ENCODE measurements around the gene DOCK7.

The DOCK7 gene

GRCh38 chr1:62439652-62440371 lies 248.4 kb downstream of the DOCK7 start:
- Histone ChIP-seq H3K27me3 (ENCODE audit: control insufficient read depth in 2 of 2, insufficient read depth in 2 of 2, low read length in 2 of 2) (no peaks in the 10 kb centered on the region), H3K36me3 (ENCODE audit: control insufficient read depth in 2 of 2, insufficient read depth in 2 of 2, low read length in 2 of 2) (peaks cover 10 to 18% of the 10 kb centered on the region in 2 donors), H3K27ac (ENCODE audit: low read depth in 2 of 2, low read length in 2 of 2) (no peak overlapping the region), H3K9ac (ENCODE audit: low read depth in 1 of 2, low read length in 2 of 2) (no peak overlapping the region), H3K4me3 (ENCODE audit: low read length in 2 of 2) (peak overlapping the region in 1 of 2 donors; percentile 7), H3K4me1 (ENCODE audit: control insufficient read depth in 2 of 2, insufficient read depth in 2 of 2, low read length in 2 of 2) (peaks cover 15 to 16% of the 10 kb centered on the region in 2 donors), H3K9me3 (ENCODE audit: control insufficient read depth in 2 of 2, low read length in 2 of 2) (no peaks in the 10 kb centered on the region)

GRCh38 chr1:62438163-62438562 lies 250.0 kb downstream of the DOCK7 start:
- Histone ChIP-seq H3K9ac (ENCODE audit: low read depth in 1 of 2, low read length in 2 of 2) (peak overlapping the region; percentile 99), H3K4me3 (ENCODE audit: low read length in 2 of 2) (peak overlapping the region; percentile 84 to 90), H3K9me3 (ENCODE audit: control insufficient read depth in 2 of 2, low read length in 2 of 2) (no peaks in the 10 kb centered on the region), H3K27ac (ENCODE audit: low read depth in 2 of 2, low read length in 2 of 2) (no peak overlapping the region), H3K36me3 (ENCODE audit: control insufficient read depth in 2 of 2, insufficient read depth in 2 of 2, low read length in 2 of 2) (peaks cover 2 to 15% of the 10 kb centered on the region in 2 donors), H3K27me3 (ENCODE audit: control insufficient read depth in 2 of 2, insufficient read depth in 2 of 2, low read length in 2 of 2) (no peaks in the 10 kb centered on the region), H3K4me1 (ENCODE audit: control insufficient read depth in 2 of 2, insufficient read depth in 2 of 2, low read length in 2 of 2) (peaks cover 15 to 16% of the 10 kb centered on the region in 2 donors)

- H3K36me3 ChIP-seq (ENCODE audit: control insufficient read depth in 2 of 2, insufficient read depth in 2 of 2, low read length in 2 of 2) = peaks cover 0 to 9% of the 10 kb centered on the region in 2 donors
- peak overlapping the region; percentile 99 to 100 for H3K27ac ChIP-seq (ENCODE audit: low read depth in 2 of 2, low read length in 2 of 2)
- no peaks in the 10 kb centered on the region for H3K9me3 ChIP-seq (ENCODE audit: control insufficient read depth in 2 of 2, low read length in 2 of 2)
- peaks cover 15 to 16% of the 10 kb centered on the region in 2 donors for H3K4me1 ChIP-seq (ENCODE audit: control insufficient read depth in 2 of 2, insufficient read depth in 2 of 2, low read length in 2 of 2)
- peak overlapping the region; percentile 84 to 90 for H3K4me3 ChIP-seq (ENCODE audit: low read length in 2 of 2)
- H3K9ac ChIP-seq (ENCODE audit: low read depth in 1 of 2, low read length in 2 of 2) = peak overlapping the region; percentile 99
- H3K27me3 ChIP-seq (ENCODE audit: control insufficient read depth in 2 of 2, insufficient read depth in 2 of 2, low read length in 2 of 2) = no peaks in the 10 kb centered on the region
Measured at GRCh38 chr1:62437273-62437940, 250.8 kb downstream of the DOCK7 start.

GRCh38 chr1:62436466-62437272 lies 251.5 kb downstream of the DOCK7 start, which contains the start of gene USP1:
Gene USP1 (plus strand): TSS chr1:62437049. CDS start chr1:62439868, 2,819 bp downstream.
- no peaks in the 10 kb centered on the region for H3K9me3 ChIP-seq (ENCODE audit: control insufficient read depth in 2 of 2, low read length in 2 of 2)
- H3K27ac ChIP-seq (ENCODE audit: low read depth in 2 of 2, low read length in 2 of 2) = peak within 1 kb of the TSS; percentile 99 to 100
- H3K4me3 ChIP-seq (ENCODE audit: low read length in 2 of 2) = peak within 1 kb of the TSS; percentile 84 to 90
- peak within 1 kb of the TSS; percentile 99 for H3K9ac ChIP-seq (ENCODE audit: low read depth in 1 of 2, low read length in 2 of 2)
- no peaks in the 10 kb centered on the region for H3K27me3 ChIP-seq (ENCODE audit: control insufficient read depth in 2 of 2, insufficient read depth in 2 of 2, low read length in 2 of 2)
- peaks cover 0 to 4% of the 10 kb centered on the region in 2 donors for H3K36me3 ChIP-seq (ENCODE audit: control insufficient read depth in 2 of 2, insufficient read depth in 2 of 2, low read length in 2 of 2)
- H3K4me1 ChIP-seq (ENCODE audit: control insufficient read depth in 2 of 2, insufficient read depth in 2 of 2, low read length in 2 of 2) = peaks cover 15 to 16% of the 10 kb centered on the region in 2 donors

- peak overlapping the region; percentile 99 to 100 for H3K27ac ChIP-seq (ENCODE audit: low read depth in 2 of 2, low read length in 2 of 2)
- H3K9me3 ChIP-seq (ENCODE audit: control insufficient read depth in 2 of 2, low read length in 2 of 2) = no peaks in the 10 kb centered on the region
- no peaks in the 10 kb centered on the region for H3K27me3 ChIP-seq (ENCODE audit: control insufficient read depth in 2 of 2, insufficient read depth in 2 of 2, low read length in 2 of 2)
- H3K4me1 ChIP-seq (ENCODE audit: control insufficient read depth in 2 of 2, insufficient read depth in 2 of 2, low read length in 2 of 2) = peaks cover 15 to 16% of the 10 kb centered on the region in 2 donors
- H3K4me3 ChIP-seq (ENCODE audit: low read length in 2 of 2) = peak overlapping the region; percentile 84 to 90
- H3K36me3 ChIP-seq (ENCODE audit: control insufficient read depth in 2 of 2, insufficient read depth in 2 of 2, low read length in 2 of 2) = no peaks in the 10 kb centered on the region
- peak overlapping the region; percentile 99 for H3K9ac ChIP-seq (ENCODE audit: low read depth in 1 of 2, low read length in 2 of 2)
Measured at GRCh38 chr1:62436039-62436465, 252.1 kb downstream of the DOCK7 start.

GRCh38 chr1:62435231-62436038 lies 252.8 kb downstream of the DOCK7 start:
- no peaks in the 10 kb centered on the region for H3K36me3 ChIP-seq (ENCODE audit: control insufficient read depth in 2 of 2, insufficient read depth in 2 of 2, low read length in 2 of 2)
- no peaks in the 10 kb centered on the region for H3K27me3 ChIP-seq (ENCODE audit: control insufficient read depth in 2 of 2, insufficient read depth in 2 of 2, low read length in 2 of 2)
- peak overlapping the region; percentile 99 to 100 for H3K27ac ChIP-seq (ENCODE audit: low read depth in 2 of 2, low read length in 2 of 2)
- H3K9me3 ChIP-seq (ENCODE audit: control insufficient read depth in 2 of 2, low read length in 2 of 2) = no peaks in the 10 kb centered on the region
- H3K9ac ChIP-seq (ENCODE audit: low read depth in 1 of 2, low read length in 2 of 2) = peak overlapping the region; percentile 99
- peaks cover 15 to 16% of the 10 kb centered on the region in 2 donors for H3K4me1 ChIP-seq (ENCODE audit: control insufficient read depth in 2 of 2, insufficient read depth in 2 of 2, low read length in 2 of 2)
- peak overlapping the region; percentile 84 to 90 for H3K4me3 ChIP-seq (ENCODE audit: low read length in 2 of 2)

- no peak overlapping the region for H3K27ac ChIP-seq (ENCODE audit: low read depth in 2 of 2, low read length in 2 of 2)
- H3K9me3 ChIP-seq (ENCODE audit: control insufficient read depth in 2 of 2, low read length in 2 of 2) = no peaks in the 10 kb centered on the region
- H3K27me3 ChIP-seq (ENCODE audit: control insufficient read depth in 2 of 2, insufficient read depth in 2 of 2, low read length in 2 of 2) = no peaks in the 10 kb centered on the region
Measured at GRCh38 chr1:62434618-62435001, 253.6 kb downstream of the DOCK7 start.

GRCh38 chr1:62433861-62434617 lies 254.1 kb downstream of the DOCK7 start:
- Histone ChIP-seq H3K36me3 (ENCODE audit: control insufficient read depth in 2 of 2, insufficient read depth in 2 of 2, low read length in 2 of 2) (no peaks in the 10 kb centered on the region), H3K27ac (ENCODE audit: low read depth in 2 of 2, low read length in 2 of 2) (no peak overlapping the region), H3K27me3 (ENCODE audit: control insufficient read depth in 2 of 2, insufficient read depth in 2 of 2, low read length in 2 of 2) (no peaks in the 10 kb centered on the region), H3K4me3 (ENCODE audit: low read length in 2 of 2) (no peak overlapping the region), H3K4me1 (ENCODE audit: control insufficient read depth in 2 of 2, insufficient read depth in 2 of 2, low read length in 2 of 2) (peaks cover 11 to 15% of the 10 kb centered on the region in 2 donors), H3K9me3 (ENCODE audit: control insufficient read depth in 2 of 2, low read length in 2 of 2) (no peaks in the 10 kb centered on the region), H3K9ac (ENCODE audit: low read depth in 1 of 2, low read length in 2 of 2) (no peak overlapping the region)

More at GRCh38 chr1:62434618-62435001, 253.6 kb downstream of the DOCK7 start:
- peaks cover 12 to 15% of the 10 kb centered on the region in 2 donors for H3K4me1 ChIP-seq (ENCODE audit: control insufficient read depth in 2 of 2, insufficient read depth in 2 of 2, low read length in 2 of 2)
- H3K36me3 ChIP-seq (ENCODE audit: control insufficient read depth in 2 of 2, insufficient read depth in 2 of 2, low read length in 2 of 2) = no peaks in the 10 kb centered on the region
- H3K9ac ChIP-seq (ENCODE audit: low read depth in 1 of 2, low read length in 2 of 2) = no peak overlapping the region
- no peak overlapping the region for H3K4me3 ChIP-seq (ENCODE audit: low read length in 2 of 2)

- H3K27me3 ChIP-seq (ENCODE audit: control insufficient read depth in 2 of 2, insufficient read depth in 2 of 2, low read length in 2 of 2) = no peaks in the 10 kb centered on the region
- no peaks in the 10 kb centered on the region for H3K4me1 ChIP-seq (ENCODE audit: control insufficient read depth in 2 of 2, insufficient read depth in 2 of 2, low read length in 2 of 2)
- no peak overlapping the region for H3K4me3 ChIP-seq (ENCODE audit: low read length in 2 of 2)
- H3K27ac ChIP-seq (ENCODE audit: low read depth in 2 of 2, low read length in 2 of 2) = no peak overlapping the region
- H3K9me3 ChIP-seq (ENCODE audit: control insufficient read depth in 2 of 2, low read length in 2 of 2) = no peaks in the 10 kb centered on the region
- H3K9ac ChIP-seq (ENCODE audit: low read depth in 1 of 2, low read length in 2 of 2) = no peak overlapping the region
- no peaks in the 10 kb centered on the region for H3K36me3 ChIP-seq (ENCODE audit: control insufficient read depth in 2 of 2, insufficient read depth in 2 of 2, low read length in 2 of 2)
Measured at GRCh38 chr1:62429581-62429980, 258.6 kb downstream of the DOCK7 start.

All from mucosa of rectum (tissue), 2 donors.